ENCODE measurements around the gene TOB2. TPM values are rescaled to one million over a fixed set of nuclear protein-coding genes. Genes with fewer than 3 reads are reported as not detected.

TOB2 gene
- total and polyA plus RNA-seq, 11 donors = 29.0 to 74.5 (median 44.9) TPM

DNA sequence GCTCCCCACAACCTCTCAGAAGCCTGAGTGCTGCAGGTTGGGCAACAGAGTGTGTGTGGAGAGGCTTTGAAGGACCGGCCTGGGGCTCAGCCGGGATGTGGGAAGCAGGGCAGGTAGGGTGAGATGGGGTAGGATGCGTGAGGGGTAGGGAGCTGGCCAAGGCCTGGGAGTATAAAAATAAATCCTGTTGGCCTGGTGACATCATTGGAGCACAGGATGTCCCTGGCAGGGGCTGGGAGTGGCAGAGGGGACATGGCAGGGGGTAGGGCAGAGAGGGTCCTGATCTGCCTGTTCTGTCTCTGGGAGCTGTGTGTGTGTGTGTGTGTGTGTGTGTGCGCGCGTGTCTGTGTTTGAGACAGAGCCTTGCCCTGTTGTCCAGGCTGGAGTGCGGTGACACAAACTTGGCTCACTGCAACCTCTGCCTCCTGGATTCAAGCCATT is 36.3 kb downstream of the TOB2 start:
- peak; percentile 74 to 91 (median 85) for ATAC-seq
- H3K27me3 ChIP-seq = no peaks in the 10 kb centered on the region
- H3K4me3 ChIP-seq = no peak overlapping the region
- peak overlapping the region; percentile 92 to 100 (median 98) for H3K27ac ChIP-seq
- 40 to 50% (median 43%) methylated on average over 7 of the region's 7 CpGs for WGBS, 4 donors
- intact Hi-C loops (cut with DNase I) = loop anchor here in 4 of 10 donors (2.0 kb wide), 1 partner anchor 36 kb away; the partner anchor contains the start of gene TOB2 (in 4 of the 4)
- no peaks in the 10 kb centered on the region for H3K9me3 ChIP-seq
- peaks cover 0 to 48% (median 39%) of the 10 kb centered on the region in 12 donors for H3K4me1 ChIP-seq
- peak; percentile 67 to 91 (median 80) for DNase-seq
- TF ChIP-seq, protein P1, sequence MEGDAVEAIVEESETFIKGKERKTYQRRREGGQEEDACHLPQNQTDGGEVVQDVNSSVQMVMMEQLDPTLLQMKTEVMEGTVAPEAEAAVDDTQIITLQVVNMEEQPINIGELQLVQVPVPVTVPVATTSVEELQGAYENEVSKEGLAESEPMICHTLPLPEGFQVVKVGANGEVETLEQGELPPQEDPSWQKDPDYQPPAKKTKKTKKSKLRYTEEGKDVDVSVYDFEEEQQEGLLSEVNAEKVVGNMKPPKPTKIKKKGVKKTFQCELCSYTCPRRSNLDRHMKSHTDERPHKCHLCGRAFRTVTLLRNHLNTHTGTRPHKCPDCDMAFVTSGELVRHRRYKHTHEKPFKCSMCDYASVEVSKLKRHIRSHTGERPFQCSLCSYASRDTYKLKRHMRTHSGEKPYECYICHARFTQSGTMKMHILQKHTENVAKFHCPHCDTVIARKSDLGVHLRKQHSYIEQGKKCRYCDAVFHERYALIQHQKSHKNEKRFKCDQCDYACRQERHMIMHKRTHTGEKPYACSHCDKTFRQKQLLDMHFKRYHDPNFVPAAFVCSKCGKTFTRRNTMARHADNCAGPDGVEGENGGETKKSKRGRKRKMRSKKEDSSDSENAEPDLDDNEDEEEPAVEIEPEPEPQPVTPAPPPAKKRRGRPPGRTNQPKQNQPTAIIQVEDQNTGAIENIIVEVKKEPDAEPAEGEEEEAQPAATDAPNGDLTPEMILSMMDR (IDR thresholded peaks at IDR 0.05) = no peak
- TF ChIP-seq POLR2A (IDR thresholded peaks at IDR 0.05) = peak in 1 of 2 donors; percentile 38
- no peaks in the 10 kb centered on the region for H3K36me3 ChIP-seq

DNA sequence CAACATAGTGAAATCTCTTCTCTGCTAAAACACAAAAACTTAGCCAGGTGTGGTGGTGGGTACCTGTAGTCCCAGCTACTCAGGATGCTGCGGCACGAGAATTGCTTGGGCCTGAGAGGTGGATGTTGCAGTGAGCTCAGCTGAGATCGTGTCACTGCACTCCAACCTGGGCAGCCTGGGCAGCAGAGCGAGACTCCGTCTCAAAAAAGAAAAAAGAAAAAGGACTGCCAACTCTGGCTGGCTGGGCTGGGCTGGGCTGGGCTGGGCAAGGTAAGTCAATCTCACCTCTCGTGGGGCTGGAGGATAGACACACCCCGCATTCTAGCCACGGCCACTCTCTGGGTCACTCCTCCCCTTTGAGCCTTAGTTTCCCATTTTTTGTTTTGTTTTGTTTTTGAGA is 37.9 kb downstream of the TOB2 start:
- Histone ChIP-seq H3K9me3 (no peaks in the 10 kb centered on the region), H3K27me3 (no peaks in the 10 kb centered on the region), H3K27ac (peak overlapping the region in 5 of 12 donors; percentile 88 to 100 (median 95)), H3K4me3 (no peak overlapping the region), H3K4me1 (peaks cover 0 to 45% (median 33%) of the 10 kb centered on the region in 12 donors), H3K36me3 (no peaks in the 10 kb centered on the region)
- DNase-seq (no peak), ATAC-seq (no peak)
- WGBS, 4 donors = 72 to 82% (median 75%) methylated on average over 8 of the region's 8 CpGs
- intact Hi-C loops (cut with DNase I) = no loop called here
- TF ChIP-seq, protein P1 (IDR thresholded peaks at IDR 0.05) = no peak

DNA sequence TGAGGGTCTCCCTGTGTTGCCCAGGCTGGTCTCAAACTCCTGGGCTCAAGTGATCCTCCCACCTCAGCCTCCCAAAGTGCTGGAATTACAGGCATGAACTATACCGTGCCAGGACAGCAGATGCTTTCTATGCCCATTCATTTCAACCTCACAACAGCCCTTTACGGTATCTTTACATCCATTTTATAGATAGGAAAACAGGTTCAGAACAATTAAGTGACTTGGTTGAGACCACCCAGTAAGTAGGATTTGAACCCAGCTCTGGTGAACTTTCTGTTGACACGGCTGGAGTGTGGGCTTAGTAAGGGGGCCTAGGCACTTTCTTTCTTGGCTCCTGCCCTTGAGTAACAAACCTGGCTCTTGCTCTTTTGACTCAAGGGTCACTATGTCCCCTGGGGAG is 39.2 kb downstream of the TOB2 start:
- ATAC-seq (no peak), DNase-seq (no peak)
- Histone ChIP-seq H3K36me3 (no peaks in the 10 kb centered on the region), H3K27me3 (no peaks in the 10 kb centered on the region), H3K27ac (peak overlapping the region in 2 of 12 donors; percentile 17 to 92), H3K9me3 (no peaks in the 10 kb centered on the region), H3K4me3 (no peak overlapping the region), H3K4me1 (peaks cover 0 to 47% (median 32%) of the 10 kb centered on the region in 12 donors)
- intact Hi-C loops (cut with DNase I) = no loop called here
- no peak for TF ChIP-seq POLR2A (IDR thresholded peaks at IDR 0.05)
- TF ChIP-seq, protein P1 (IDR thresholded peaks at IDR 0.05) = no peak
- WGBS, 4 donors = 89 to 90% (median 89%) methylated on average over 3 of the region's 3 CpGs

DNA sequence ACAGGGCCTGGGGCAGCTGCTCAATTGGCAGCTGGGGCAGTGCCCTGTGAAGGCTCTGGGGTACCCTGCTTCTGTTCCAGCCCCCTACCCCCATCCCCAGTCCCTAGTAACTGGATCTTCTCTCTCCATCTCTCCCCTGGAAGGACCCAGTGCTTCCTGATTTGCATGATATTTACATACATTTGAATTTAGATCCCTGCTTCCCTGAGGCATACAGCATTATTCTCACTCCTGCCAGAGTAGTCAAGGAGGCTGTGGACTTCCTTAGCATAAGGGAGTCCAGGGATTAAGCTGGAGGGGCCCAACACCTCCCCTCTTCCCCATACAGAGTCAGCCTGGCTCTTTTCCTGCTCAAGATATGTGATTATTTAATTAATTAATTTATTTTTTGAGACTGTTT is 40.2 kb downstream of the TOB2 start:
- Histone ChIP-seq H3K27me3 (no peaks in the 10 kb centered on the region), H3K36me3 (no peaks in the 10 kb centered on the region), H3K4me3 (no peak overlapping the region), H3K9me3 (no peaks in the 10 kb centered on the region), H3K27ac (peak overlapping the region in 1 of 12 donors; percentile 34), H3K4me1 (peaks cover 0 to 47% (median 25%) of the 10 kb centered on the region in 12 donors)
- ATAC-seq = no peak
- intact Hi-C loops (cut with DNase I) = no loop called here
- TF ChIP-seq POLR2A (IDR thresholded peaks at IDR 0.05) = no peak
- TF ChIP-seq, protein P1 (IDR thresholded peaks at IDR 0.05) = no peak
- DNase-seq = no peak
